ENCODE data around the gene KAT14.

- TF ChIP-seq, protein P1, sequence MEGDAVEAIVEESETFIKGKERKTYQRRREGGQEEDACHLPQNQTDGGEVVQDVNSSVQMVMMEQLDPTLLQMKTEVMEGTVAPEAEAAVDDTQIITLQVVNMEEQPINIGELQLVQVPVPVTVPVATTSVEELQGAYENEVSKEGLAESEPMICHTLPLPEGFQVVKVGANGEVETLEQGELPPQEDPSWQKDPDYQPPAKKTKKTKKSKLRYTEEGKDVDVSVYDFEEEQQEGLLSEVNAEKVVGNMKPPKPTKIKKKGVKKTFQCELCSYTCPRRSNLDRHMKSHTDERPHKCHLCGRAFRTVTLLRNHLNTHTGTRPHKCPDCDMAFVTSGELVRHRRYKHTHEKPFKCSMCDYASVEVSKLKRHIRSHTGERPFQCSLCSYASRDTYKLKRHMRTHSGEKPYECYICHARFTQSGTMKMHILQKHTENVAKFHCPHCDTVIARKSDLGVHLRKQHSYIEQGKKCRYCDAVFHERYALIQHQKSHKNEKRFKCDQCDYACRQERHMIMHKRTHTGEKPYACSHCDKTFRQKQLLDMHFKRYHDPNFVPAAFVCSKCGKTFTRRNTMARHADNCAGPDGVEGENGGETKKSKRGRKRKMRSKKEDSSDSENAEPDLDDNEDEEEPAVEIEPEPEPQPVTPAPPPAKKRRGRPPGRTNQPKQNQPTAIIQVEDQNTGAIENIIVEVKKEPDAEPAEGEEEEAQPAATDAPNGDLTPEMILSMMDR (IDR thresholded peaks at IDR 0.05): no peak
- no peak for TF ChIP-seq POLR2A (IDR thresholded peaks at IDR 0.05)
Observed at GRCh38 chr20:18233408-18233943, 95.8 kb downstream of the KAT14 start.

Measured in body of pancreas (tissue), 4 donors.